Transverse colon (tissue), 4 donors: ENCODE results near the gene IFT172. TPM values are rescaled to one million over a fixed set of nuclear protein-coding genes. Genes with fewer than 3 reads are reported as not detected.

Source experiments
- DNase-seq: peaks from one replicate; pipeline ENCODE4 v3.0.0-alpha.2; 2019
- H3K27ac ChIP-seq, 4 donors: fragments of 200-600 bp; sonication (generic); 2 replicates each; pipeline ENCODE4 v1.5.1; 2016 to 2018; ENCODE audit warnings: inconsistent platforms in 4 of 4
- H3K27me3 ChIP-seq: fragments of 200-600 bp; sonication (generic); 2 replicates; pipeline ENCODE4 v1.5.1; 2017; ENCODE audit warnings: inconsistent platforms
- H3K36me3 ChIP-seq, 4 donors: fragments of 200-600 bp; sonication (generic); 2 replicates each; pipeline ENCODE4 v1.5.1; 2017 to 2019; ENCODE audit warnings: inconsistent platforms in 4 of 4
- H3K4me1 ChIP-seq, 4 donors: fragments of 200-600 bp; sonication (generic); 2 replicates each; pipeline ENCODE4 v1.5.1; 2017 to 2020; ENCODE audit warnings: inconsistent platforms in 4 of 4
- H3K4me3 ChIP-seq, 4 donors: fragments of 200-600 bp; sonication (generic); 1 replicate in 1 of 4; 2 replicates in 3 of 4; pipeline versions ENCODE4 v1.5.1 to v1.6.1; 2017 to 2019; ENCODE audit warnings: inconsistent platforms in 4 of 4
- H3K9me3 ChIP-seq, 2 donors: fragments of 200-600 bp; sonication (generic); 2 replicates each; pipeline ENCODE4 v1.5.1; 2017 to 2019; ENCODE audit warnings: inconsistent platforms in 2 of 2
- CTCF ChIP-seq, 5 experiments: fragments of 200-600 bp in 3 of 5; fragments of 450-650 bp in 2 of 5; sonication (generic) in 3 of 5; IDR thresholded peaks; 1 replicate in 2 of 5; 2 replicates in 3 of 5; pipeline ENCODE4 v1.5.1; 2016 to 2017; ENCODE audit warnings: antibody characterized with exemption in 5 of 5, inconsistent platforms in 3 of 5, mild to moderate bottlenecking in 2 of 5, moderate library complexity in 1 of 5
- EP300 ChIP-seq: sonication (generic); formaldehyde crosslinking; IDR thresholded peaks from one replicate; pipeline ENCODE4 v1.6.1; 2017; ENCODE audit warnings: antibody characterized with exemption, low read depth
- POLR2A ChIP-seq: fragments of 450-650 bp; IDR thresholded peaks from one replicate; pipeline ENCODE4 v1.6.1; 2016; ENCODE audit warnings: antibody characterized with exemption, mild to moderate bottlenecking, moderate library complexity
- POLR2AphosphoS5 ChIP-seq, 3 donors: sonication (generic); formaldehyde crosslinking; IDR thresholded peaks; one replicate each; pipeline ENCODE4 v1.6.1; 2016; ENCODE audit warnings: antibody characterized with exemption in 3 of 3
- WGBS, 2 donors: methylation state at CpG; one replicate each; pipeline ENCODE4 v1.1.5; 2018; ENCODE audit warnings: low coverage in 1 of 2; 5-methylcytosine and 5-hydroxymethylcytosine counted together
- in situ Hi-C, 4 donors: fragments of 200-750 bp; cut with MboI; loops; one replicate each; pipeline versions ENCODE4 v1.15.0 to v1.15.1; 2017; ENCODE audit warnings: low sequenced_read_pairs in 3 of 4, low pct_ligation_motif_present in 1 of 4, low pct_unique_long_range_greater_than_20kb in 1 of 4
- intact Hi-C: fragments of 100-400 bp; cut with DNase I; formaldehyde crosslinking; loops from one replicate; pipeline ENCODE4 v1.15.1; 2023; ENCODE audit warnings: low total_unique reads
- total RNA-seq, 4 donors: library from RNA; depleted of rRNA; stranded (reverse); fragments of >200 nt; gene quantifications; one replicate each; pipeline ENCODE4 v1.1.0, GENCODE V29; 2016

The IFT172 gene
- total RNA-seq, 4 donors from 2014 or later: 14.5 to 113 (median 43.5) TPM

GRCh38 chr2:27506587-27506986 is 17.0 kb upstream of the IFT172 start:
- Histone ChIP-seq H3K4me1 (no peaks in the 10 kb centered on the region), H3K27ac (no peak overlapping the region), H3K27me3 (peaks cover 4% of the 10 kb centered on the region), H3K9me3 (no peaks in the 10 kb centered on the region), H3K4me3 (no peak overlapping the region), H3K36me3 (no peaks in the 10 kb centered on the region)
- in situ Hi-C loops (no loop called here), intact Hi-C loops (no loop called here)
- no peak for TF ChIP-seq POLR2AphosphoS5 (IDR thresholded peaks at IDR 0.05)
- TF ChIP-seq EP300: no peak
- TF ChIP-seq CTCF (IDR thresholded peaks at IDR 0.05): no peak
- no peak for TF ChIP-seq POLR2A
- WGBS, 2 donors: 83 to 85% methylated on average over 1 to 6 of the region's 6 CpGs
- no peak for DNase-seq

GRCh38 chr2:27502142-27502541 is 12.6 kb upstream of the IFT172 start:
- Histone ChIP-seq H3K27ac (no peak overlapping the region), H3K4me1 (no peaks in the 10 kb centered on the region), H3K4me3 (no peak overlapping the region), H3K9me3 (no peaks in the 10 kb centered on the region), H3K36me3 (no peaks in the 10 kb centered on the region), H3K27me3 (no peaks in the 10 kb centered on the region)
- DNase-seq: no peak
- TF ChIP-seq POLR2AphosphoS5 (IDR thresholded peaks at IDR 0.05) (no peak), POLR2A (no peak), EP300 (no peak), CTCF (IDR thresholded peaks at IDR 0.05) (no peak)
- in situ Hi-C loops (no loop called here), intact Hi-C loops (no loop called here)
- WGBS, 2 donors: 87 to 95% methylated on average over 4 of the region's 4 CpGs

- Histone ChIP-seq H3K9me3 (no peaks in the 10 kb centered on the region), H3K36me3 (no peaks in the 10 kb centered on the region), H3K4me1 (peaks cover 0 to 5% (median 0%) of the 10 kb centered on the region in 4 donors), H3K4me3 (no peak overlapping the region), H3K27ac (no peak overlapping the region), H3K27me3 (peaks cover 7% of the 10 kb centered on the region)
- no peak for DNase-seq
- in situ Hi-C loops: no loop called here
- TF ChIP-seq POLR2A: no peak
- TF ChIP-seq CTCF (IDR thresholded peaks at IDR 0.05): no peak
- no peak for TF ChIP-seq EP300
- intact Hi-C loops: no loop called here
Measured at GRCh38 chr2:27501042-27501441, 11.5 kb upstream of the IFT172 start.

GRCh38 chr2:27498975-27499374 is 9.4 kb upstream of the IFT172 start:
- H3K9me3 ChIP-seq: no peaks in the 10 kb centered on the region
- TF ChIP-seq POLR2AphosphoS5 (IDR thresholded peaks at IDR 0.05) (no peak), EP300 (no peak), CTCF (IDR thresholded peaks at IDR 0.05) (no peak), POLR2A (no peak)
- 81 to 86% methylated on average over 3 of the region's 3 CpGs for WGBS, 2 donors
- intact Hi-C loops (no loop called here), in situ Hi-C loops (no loop called here)
- H3K4me1 ChIP-seq: peaks cover 0 to 9% (median 4%) of the 10 kb centered on the region in 4 donors
- H3K27ac ChIP-seq: no peak overlapping the region
- peaks cover 25% of the 10 kb centered on the region for H3K27me3 ChIP-seq
- no peak overlapping the region for H3K4me3 ChIP-seq
- no peak for DNase-seq
- H3K36me3 ChIP-seq: no peaks in the 10 kb centered on the region
